ENCODE results near the gene ZNF485.
"Not testable (repeated sequence)": the region's sequence is repeated elsewhere in the genome, so short reads cannot be mapped to it uniquely, and the experiment has no call there.

ZNF485 gene

GRCh38 chr10:43606323-43607198 is at the start of gene ZNF485:
TSS of gene ZNF485 (plus strand) at chr10:43606438. CDS start at chr10:43607051, 613 bp downstream.
- peak; percentile 67 for DNase-seq

GRCh38 chr10:43557214-43557613 is 49.0 kb upstream of the ZNF485 start:
- no peak for DNase-seq

- DNase-seq = no peak
These were observed 36.6 kb upstream of the ZNF485 start for GRCh38 chr10:43569681-43570080.

DNA sequence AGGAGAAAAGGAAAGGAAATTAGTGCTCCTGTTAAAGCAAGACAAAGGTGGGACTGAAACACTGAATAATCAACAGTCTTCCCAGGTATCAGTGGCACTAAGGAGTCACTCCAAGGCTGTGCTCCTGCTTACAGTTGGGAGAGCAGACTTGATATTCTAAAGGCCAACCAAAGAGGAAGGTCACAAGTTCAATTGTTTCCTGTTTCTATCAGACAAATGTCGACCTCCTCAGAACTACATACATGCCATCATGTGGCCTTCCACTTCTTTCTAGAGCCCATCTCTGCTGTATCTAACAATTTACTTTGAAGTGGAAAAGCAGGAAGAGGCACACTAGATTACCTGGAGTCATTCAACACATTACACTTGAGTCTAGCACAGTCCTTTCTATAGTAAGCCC is 35.3 kb upstream of the ZNF485 start:
- no peak for DNase-seq

DNA sequence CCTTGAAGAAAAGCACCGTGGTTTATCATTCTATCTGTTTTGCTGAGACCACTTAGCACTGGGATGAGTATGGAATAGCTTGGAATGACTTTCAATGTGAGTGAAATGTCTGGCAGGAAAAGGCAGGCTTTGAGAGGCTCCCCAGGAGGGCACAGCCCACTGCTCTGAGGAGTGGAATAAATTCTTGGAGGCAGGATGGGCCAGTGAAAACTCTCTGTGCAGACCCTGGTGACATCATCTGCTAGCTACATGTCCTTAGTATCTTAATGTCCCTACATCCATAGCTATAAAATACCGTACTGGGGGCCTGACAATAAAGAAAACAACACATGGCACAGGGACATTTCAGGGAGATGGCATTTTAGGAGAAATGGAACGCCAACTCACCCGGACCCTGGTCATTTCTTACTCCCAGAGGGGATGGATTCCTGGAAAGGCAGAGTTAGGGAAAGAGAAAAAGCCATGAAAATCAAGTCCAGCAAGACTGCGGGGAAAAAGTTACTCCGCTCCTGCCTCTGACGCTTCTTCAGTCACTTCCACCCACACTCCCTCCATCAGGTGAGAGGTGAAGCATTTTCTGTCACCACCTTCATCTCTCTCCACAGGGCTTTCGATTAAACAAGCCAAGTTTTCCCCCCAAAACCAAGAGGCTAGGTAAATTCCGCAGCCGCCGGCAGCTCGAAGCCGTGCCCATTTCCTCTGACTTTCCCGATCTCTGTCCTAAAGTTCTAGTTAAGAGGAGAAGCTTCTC is 32.8 kb upstream of the ZNF485 start:
- peak; percentile 27 for DNase-seq

DNA sequence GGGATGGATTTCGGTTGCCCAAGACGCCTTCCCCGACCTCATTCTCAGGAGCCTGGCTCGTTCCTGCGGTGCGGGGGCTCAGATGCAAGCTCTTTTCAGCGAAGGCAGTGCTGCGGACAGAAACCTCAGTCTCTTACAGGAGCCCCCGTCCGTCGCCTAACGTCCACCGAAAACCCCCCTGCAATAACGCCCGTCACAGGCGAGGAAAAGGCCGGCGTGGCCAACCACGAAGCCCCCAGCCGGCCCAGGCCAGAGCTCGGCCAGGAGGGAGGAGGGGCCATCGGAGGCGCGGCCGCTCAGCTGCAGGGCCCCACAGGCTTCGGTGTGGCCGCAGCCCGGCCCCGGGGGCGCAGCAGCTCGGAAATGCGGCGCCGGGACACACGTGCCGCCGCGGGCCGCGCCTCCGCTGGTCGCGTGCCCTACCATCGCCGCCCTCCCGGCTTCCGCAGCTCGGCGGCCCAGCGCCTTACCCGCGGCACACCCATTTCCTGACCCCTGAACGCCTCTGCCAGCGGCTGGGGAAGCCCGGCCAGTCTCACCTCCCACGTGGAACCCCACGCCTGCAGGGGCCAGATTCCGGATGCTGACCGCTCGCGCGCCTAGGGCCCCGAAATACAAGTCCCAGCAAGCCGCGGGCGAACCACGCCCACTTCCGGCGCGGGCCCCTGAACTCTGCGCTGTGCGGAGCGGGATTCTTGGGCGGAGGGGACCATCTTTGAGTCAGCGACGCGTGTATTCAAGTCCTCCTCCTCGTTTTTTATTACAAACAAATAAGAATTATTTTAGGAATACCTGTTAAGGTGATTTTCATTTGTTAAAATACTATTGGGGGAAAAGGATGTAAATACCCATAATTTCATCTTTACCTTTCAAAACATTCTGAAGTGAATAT is 32.0 kb upstream of the ZNF485 start, which contains the start of gene ZNF239:
ZNF239 (minus strand) TSS at position 616 of the 892 bp plus-strand sequence. CDS start 16,537 bp downstream, outside the sequence.
- peak; percentile 89 for DNase-seq

- no peak for DNase-seq
These were observed 31.3 kb upstream of the ZNF485 start for GRCh38 chr10:43574906-43575305.

- DNase-seq = peak; percentile 37
These were observed 30.2 kb upstream of the ZNF485 start for GRCh38 chr10:43576062-43576461.

GRCh38 chr10:43576580-43576979 is 29.7 kb upstream of the ZNF485 start:
- DNase-seq = no peak

DNA sequence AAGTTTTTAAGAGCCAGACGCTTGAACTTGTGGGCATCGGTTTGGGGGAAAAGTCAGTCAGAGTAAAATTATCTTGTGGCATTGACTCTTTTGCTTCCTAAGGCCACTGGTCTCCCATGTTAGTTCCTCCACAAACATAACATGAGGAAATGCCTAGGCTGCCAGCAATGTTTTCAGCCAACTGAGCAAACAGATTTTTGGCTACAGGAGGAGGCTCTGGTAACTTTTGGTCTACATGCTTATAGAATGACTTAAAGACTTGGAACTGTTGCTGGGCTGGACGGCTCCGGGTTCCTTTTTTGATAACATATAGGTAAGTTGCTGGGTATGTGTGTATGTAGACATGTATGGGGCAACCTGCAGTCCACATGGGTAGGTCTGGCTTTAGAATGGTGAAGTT is 22.2 kb upstream of the ZNF485 start:
- DNase-seq = no peak

DNA sequence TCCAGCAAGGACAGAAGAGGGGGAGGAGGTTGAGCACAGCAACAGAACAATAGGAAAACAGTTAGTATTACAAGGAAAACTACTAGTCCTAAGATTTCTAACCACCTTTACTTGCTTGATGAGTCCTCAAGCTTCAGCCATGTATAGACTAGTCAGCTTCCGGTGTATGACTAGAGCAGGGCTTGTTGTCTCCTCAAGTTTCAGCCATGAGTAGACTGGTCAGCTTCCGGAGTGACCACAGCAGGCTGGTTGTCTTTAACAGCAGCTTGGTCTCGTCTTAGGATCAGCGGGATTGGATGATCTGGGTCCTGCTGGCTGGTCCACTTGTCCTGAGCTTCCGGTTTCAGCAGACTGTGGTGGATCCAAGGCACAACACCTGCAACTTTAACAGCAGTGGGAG is 21.2 kb upstream of the ZNF485 start:
- no peak for DNase-seq

DNA sequence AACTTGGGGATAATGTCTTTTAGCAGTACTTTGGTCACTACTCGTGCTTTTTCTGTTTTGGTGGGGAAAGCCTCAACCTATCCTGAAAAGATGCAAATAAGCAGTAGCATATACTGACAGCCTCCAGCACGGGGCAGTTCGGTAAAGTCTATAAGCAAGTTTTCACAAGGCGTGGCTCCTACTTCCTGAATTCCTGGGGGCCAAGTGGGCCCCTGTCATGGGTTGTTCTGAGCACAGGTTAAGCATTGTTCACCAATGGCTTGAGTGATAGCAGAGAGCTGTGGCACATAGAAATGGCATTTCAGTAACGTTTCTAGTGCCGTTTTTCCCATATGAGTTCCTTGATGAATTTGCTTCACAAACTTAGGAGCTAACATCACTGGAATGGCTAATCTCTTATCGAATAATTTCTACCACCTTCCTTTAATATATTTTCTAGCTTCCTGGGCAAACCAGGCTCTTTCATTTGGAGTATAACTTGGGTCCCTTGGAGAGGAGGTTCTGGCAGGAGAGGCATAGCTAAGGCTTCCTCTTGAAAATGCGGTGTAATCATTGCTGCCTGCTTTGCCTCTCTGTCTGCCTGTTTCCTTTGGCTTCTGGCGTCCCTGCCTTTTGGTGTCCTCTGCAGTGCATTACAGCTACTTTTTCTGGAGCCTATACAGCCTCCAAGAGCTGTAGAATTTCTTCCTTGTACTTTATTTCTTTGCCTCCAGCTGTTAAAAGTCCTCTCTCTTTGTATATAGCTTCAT is 20.1 kb upstream of the ZNF485 start:
- no peak for DNase-seq

GRCh38 chr10:43586730-43587115 is 19.5 kb upstream of the ZNF485 start:
- DNase-seq = not testable (repeated sequence)

DNA sequence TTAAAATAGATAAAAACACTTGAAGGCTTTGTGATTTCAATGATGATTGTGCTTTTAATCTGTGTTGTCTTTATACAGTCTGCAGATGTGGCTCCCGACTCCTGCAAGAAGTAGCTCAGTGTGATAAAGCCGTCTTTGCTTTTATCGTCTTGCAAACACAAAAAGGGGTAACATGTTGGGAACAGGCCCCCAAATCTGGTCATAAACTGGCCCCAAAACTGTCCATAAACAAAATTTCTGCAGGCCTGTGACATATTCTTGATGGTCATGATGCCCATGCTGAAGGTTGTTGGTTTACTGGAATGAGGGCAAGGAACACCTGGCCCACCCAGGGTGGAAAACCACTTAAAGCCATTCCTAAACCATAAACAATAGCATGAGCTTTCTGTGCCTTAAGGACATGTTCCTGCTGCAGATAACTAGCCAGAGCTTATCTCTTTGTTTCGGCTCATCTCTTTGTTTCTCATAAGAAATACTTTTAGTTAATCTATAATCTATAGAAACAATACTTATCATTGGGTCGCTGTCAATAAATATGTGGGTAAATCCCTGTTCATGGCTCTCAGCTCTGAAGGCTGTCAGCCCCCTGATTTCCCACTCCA is 14.8 kb upstream of the ZNF485 start:
- DNase-seq = no peak

DNA sequence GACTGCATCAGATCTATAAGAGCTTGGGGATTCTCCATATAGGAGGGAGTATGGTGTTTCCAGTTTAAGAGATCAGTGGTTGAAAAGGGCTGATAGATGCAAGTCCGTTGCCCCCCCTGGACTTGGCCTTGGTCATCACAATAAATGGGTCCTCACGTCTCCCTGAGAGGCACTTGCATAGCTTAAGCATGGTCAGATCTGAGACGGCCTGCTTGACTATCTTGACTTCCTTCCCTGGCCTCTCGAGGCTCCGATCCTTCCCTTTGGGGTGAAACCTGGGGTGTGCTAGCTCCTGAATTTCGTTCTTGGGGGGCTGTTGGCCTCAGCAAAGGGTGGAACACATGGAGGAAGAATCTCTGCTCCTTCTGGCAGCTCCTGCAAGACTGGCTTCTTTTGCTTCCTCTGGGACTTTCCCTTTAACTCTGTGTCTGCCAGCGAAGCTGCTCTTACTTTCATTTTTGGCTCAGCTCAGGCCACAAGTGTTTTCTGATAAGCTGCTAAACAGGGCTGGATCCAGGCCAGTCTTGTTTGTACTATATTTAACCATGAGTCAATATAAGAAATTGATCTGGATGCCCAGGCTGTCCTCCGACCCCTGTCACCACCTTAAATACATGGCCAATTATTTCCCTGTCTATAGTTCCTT is 11.2 kb upstream of the ZNF485 start:
- peak; percentile 58 for DNase-seq

GRCh38 chr10:43595739-43596298 is 10.4 kb upstream of the ZNF485 start:
- DNase-seq = peak; percentile 24

GRCh38 chr10:43596546-43596945 is 9.7 kb upstream of the ZNF485 start:
- DNase-seq = no peak

GRCh38 chr10:43598446-43598845 is 7.8 kb upstream of the ZNF485 start:
- no peak for DNase-seq

DNA sequence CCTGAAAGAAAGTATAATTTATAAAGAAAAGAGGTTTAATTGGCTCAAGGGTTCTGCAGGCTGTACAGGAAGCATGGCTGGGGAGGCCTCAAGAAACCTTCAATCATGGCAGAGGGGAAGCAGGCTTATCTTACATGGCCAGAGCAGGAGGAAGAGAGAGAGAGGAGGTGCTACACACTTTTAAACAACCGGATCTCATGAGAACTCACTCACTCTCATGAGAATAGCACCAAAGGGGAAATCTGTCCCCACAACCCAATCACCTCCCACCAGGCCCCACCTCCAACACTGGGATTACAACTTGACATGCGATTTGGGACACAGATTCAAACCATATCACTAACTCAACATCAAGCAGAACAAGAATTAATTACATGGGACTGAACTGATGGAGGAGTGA is 6.9 kb upstream of the ZNF485 start:
- no peak for DNase-seq

DNA sequence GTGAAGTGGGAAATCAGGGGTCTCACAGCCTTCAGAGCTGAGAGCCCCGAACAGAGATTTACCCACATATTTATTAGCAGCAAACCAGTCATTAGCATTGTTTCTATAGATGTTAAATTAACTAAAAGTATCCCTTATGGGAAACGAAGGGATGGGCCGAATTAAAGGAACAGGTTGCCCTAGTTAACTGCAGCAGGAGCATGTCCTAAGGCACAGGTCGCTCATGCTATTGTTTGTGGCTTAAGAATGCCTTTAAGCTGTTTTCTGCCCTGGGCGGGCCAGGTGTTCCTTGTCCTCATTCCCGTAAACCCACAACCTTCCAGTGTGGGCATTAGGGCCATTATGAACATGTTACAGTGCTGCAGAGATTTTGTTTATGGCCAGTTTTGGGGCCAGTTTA is 4.7 kb upstream of the ZNF485 start:
- DNase-seq = not testable (repeated sequence)

- DNase-seq = no peak
These were observed 352 bp upstream of the ZNF485 start for GRCh38 chr10:43605850-43606322.
